Keratinocyte (primary cell): Measurements from ENCODE around the gene DENND5A.

Source experiments
- EZH2 ChIP-seq: IDR thresholded peaks from one replicate; pipeline ENCODE4 v1.6.1; 2012; ENCODE audit warnings: inconsistent platforms, mild to moderate bottlenecking, low read length, moderate library complexity
- TF ChIP-seq, protein P1 (sequence below), 3 experiments: IDR thresholded peaks in 1 of 3; conservative IDR thresholded peaks in 1 of 3; optimal IDR thresholded peaks in 1 of 3; 2 replicates in 2 of 3; 3 replicates in 1 of 3; pipeline versions ENCODE3 to v1.5.1; 2011; ENCODE audit warnings: low read length in 3 of 3, mild to moderate bottlenecking in 3 of 3, moderate library complexity in 2 of 3, control low read depth in 1 of 3, inconsistent platforms in 1 of 3; ENCODE audit not compliant: insufficient read depth in 2 of 3; ENCODE audit errors: extremely low read depth in 1 of 3

DNA sequence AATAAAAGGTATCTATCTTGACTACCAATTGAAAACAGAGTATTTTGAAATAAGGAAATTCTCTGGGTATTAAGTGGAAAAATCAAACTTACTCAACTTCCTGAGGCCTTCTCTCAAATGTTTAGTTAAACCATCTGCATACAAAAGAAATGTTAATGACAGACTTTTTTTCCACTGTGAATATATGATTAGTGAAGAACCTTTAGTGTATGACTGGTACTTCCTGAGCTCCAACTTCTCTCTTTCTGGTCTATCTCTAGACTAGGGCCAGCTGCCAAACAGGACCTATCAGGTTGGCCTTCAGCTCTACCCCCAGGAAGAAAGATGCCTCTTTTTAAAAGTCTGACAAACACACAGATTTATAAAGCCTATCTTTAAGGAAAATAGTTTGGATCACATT lies 105.0 kb downstream of the DENND5A start:
- no peak for TF ChIP-seq EZH2
- TF ChIP-seq, protein P1, sequence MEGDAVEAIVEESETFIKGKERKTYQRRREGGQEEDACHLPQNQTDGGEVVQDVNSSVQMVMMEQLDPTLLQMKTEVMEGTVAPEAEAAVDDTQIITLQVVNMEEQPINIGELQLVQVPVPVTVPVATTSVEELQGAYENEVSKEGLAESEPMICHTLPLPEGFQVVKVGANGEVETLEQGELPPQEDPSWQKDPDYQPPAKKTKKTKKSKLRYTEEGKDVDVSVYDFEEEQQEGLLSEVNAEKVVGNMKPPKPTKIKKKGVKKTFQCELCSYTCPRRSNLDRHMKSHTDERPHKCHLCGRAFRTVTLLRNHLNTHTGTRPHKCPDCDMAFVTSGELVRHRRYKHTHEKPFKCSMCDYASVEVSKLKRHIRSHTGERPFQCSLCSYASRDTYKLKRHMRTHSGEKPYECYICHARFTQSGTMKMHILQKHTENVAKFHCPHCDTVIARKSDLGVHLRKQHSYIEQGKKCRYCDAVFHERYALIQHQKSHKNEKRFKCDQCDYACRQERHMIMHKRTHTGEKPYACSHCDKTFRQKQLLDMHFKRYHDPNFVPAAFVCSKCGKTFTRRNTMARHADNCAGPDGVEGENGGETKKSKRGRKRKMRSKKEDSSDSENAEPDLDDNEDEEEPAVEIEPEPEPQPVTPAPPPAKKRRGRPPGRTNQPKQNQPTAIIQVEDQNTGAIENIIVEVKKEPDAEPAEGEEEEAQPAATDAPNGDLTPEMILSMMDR (optimal IDR thresholded peaks at IDR 0.05 in 1 of 3, IDR thresholded peaks at IDR 0.05 in 1 of 3, conservative IDR thresholded peaks at IDR 0.05 in 1 of 3; ENCODE audit: extremely low read depth in 1 of 3, insufficient read depth in 2 of 3, low read length in 3 of 3), result no peak
